IPS-NIHi11 (cell line): ENCODE measurements around the gene PANK4.
"Not testable (repeated sequence)": the region's sequence is repeated elsewhere in the genome, so short reads cannot be mapped to it uniquely, and the experiment has no call there.

Experiments
- DNase-seq: peaks from one replicate; pipeline ENCODE4 v3.0.0; 2012; ENCODE audit warnings: mixed read lengths, low spot score

The PANK4 gene

DNA sequence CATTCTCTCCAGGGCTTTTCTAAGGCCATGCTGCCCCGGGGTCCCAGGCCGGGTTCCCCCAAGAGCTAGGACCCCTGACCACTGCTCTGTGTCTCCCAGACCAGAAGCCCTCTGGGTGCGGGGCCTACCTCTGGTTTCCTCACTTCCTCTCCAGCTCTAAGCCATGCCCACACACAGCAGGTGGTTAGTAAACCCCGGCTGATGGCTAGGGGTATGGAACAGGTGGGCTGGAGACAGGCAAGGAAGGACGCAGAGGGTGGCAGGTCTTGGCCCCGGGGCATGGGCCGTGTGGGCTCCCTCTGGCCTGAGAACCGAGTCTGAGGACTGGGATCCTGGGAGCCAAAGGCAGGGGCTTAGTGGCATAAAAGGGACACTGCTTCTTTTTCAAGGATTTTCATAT lies 66.2 kb downstream of the PANK4 start:
- DNase-seq, result no peak

DNA sequence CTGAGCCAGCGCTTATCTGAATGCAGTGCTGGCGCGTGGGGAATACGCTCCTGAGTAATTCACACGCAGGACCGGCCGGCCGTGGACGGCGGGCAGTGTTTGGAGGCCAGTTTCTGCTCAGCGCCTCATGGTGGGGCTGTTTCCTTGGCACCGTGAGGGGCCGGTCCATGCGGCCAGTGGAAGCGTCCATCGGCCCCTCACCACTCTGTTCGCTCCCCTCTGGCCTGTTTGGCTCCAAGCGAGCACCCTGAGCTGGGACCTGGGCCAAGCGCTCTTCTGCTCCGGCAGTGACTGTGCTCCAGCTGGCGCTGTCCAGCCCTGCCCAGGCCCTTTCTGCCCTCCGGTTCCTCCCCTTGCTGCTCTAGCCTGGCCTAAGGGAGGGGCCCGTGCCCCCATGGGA lies 66.6 kb downstream of the PANK4 start:
- no peak for DNase-seq

DNA sequence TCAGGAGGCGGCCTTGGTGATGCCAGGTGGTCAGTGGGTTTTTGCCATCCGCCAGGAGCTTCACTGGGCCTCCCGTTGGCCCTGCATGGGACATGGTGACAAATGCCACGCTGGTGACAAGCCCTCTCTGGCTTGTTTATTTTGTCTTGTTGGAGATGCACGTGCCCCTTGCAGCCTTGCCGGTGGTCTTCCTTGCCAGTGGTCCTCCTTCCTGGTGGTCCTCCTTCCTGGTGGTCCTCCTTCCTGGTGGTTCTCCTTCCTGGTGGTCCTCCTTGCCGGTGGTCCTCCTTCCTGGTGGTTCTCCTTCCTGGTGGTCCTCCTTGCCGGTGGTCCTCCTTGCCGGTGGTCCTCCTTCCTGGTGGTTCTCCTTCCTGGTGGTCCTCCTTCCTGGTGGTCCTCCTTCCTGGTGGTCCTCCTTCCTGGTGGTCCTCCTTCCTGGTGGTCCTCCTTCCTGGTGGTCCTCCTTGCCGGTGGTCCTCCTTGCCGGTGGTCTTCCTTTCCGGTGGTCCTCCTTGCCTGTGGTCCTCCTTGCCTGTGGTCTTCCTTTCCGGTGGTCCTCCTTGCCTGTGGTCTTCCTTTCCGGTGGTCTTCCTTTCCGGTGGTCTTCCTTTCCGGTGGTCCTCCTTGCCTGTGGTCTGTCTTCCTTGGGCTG lies 67.2 kb downstream of the PANK4 start:
- DNase-seq, result not testable (repeated sequence)

DNA sequence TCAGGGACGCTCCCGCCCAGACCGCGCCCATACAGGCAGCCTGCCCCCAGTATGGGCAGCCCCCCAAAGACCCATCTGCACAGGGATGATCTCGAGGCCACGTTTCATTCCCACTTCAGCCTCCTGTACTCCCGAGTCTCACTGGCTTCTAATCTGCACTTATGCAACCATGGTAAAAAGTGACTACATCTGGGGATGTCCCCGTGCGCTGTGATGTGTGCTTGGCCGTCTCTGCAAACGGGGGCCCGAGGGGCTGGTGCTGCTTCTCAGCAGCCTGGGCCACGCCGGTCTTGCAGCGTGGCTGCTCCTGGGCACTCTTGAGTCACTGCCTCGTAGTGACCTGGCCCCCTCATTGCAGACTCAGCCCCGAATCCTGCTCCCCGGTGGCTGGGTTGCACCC lies 67.7 kb downstream of the PANK4 start:
- DNase-seq, result no peak
